Activated T-cell treated with anti-CD3 and anti-CD28 coated beads, Interleukin-2, amount 50 U/mL, for 4 hours (primary cell): ENCODE data around the gene GRIA3. TPM values are rescaled to one million over a fixed set of nuclear protein-coding genes. Genes with fewer than 3 reads are reported as not detected.
"Not testable (repeated sequence)": the region's sequence is repeated elsewhere in the genome, so short reads cannot be mapped to it uniquely, and the experiment has no call there.

Source experiments
- ATAC-seq, 2 donors: fragments of 200-7000 bp; cut with Tn5 transposase; one replicate each; pipeline ENCODE4 v1.10.0; 2021
- DNase-seq: peaks from one replicate; pipeline ENCODE4 v3.0.0-alpha.2; 2020
- H3K27me3 Mint-ChIP-seq: one replicate; pipeline ENCODE4 v1.8.0; 2021; ENCODE audit warnings: low read depth, mixed read lengths
- H3K36me3 Mint-ChIP-seq: one replicate; pipeline ENCODE4 v1.8.0; 2022; ENCODE audit warnings: mixed read lengths; ENCODE audit not compliant: insufficient read depth
- H3K4me1 Mint-ChIP-seq: one replicate; pipeline ENCODE4 v1.8.0; 2021; ENCODE audit warnings: low read depth, mixed read lengths
- H3K4me3 Mint-ChIP-seq: one replicate; pipeline ENCODE4 v1.8.0; 2021; ENCODE audit warnings: mild to moderate bottlenecking, moderate library complexity, mixed read lengths
- H3K9me3 Mint-ChIP-seq: one replicate; pipeline ENCODE4 v1.8.0; 2021; ENCODE audit warnings: mixed read lengths
- total RNA-seq, 3 donors: library from RNA; stranded (reverse); gene quantifications; one replicate each; pipeline ENCODE4 v1.2.1, GENCODE V29; 2021

Gene GRIA3
- total RNA-seq, 3 donors from 2014 or later = not detected

DNA sequence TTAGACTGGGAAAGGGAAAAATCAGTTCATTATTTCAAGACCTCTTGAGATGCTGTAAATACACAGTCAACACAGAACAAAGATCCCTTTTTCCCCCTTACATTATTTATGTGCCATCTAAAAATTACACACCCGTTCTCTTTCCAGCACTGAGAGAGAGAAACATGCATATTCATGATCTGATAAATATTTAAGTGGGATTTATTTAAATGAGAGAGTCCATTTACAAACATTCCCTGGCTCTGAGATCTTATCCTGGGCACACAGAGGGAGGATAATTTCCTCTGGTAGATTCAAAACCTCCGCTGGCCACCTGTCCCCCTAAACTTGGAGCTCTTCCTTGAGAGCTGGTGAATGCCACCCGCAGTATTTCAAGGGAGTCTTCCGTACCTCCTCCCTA, 88.6 kb downstream of the GRIA3 start:
- Mint-ChIP-seq H3K27me3 (no peaks in the 10 kb centered on the region), H3K9me3 (no peaks in the 10 kb centered on the region), H3K36me3 (no peaks in the 10 kb centered on the region), H3K4me1 (no peaks in the 10 kb centered on the region), H3K4me3 (no peak overlapping the region)
- DNase-seq = no peak
- ATAC-seq = no peak

DNA sequence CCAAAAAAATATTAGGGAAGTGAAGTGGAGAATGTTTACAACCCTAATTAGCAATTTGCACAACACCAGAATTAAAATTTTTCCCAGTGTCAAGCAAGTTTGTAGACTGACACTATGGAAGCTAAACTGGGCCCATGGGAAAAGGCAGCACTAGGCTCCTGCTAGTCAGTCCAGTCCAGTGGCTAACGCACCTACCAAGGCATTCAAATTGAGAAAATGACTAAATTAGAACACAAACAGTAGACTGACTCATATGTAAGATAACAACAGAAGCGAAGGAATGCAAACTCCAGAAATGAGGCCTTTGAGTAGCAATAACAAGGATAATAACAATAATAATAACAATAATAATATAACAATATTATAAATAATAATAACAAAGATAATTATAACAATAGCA, 90.7 kb downstream of the GRIA3 start:
- Mint-ChIP-seq H3K4me1 (no peaks in the 10 kb centered on the region), H3K4me3 (no peak overlapping the region), H3K36me3 (no peaks in the 10 kb centered on the region), H3K27me3 (no peaks in the 10 kb centered on the region), H3K9me3 (no peaks in the 10 kb centered on the region)
- ATAC-seq (no peak), DNase-seq (no peak)

DNA sequence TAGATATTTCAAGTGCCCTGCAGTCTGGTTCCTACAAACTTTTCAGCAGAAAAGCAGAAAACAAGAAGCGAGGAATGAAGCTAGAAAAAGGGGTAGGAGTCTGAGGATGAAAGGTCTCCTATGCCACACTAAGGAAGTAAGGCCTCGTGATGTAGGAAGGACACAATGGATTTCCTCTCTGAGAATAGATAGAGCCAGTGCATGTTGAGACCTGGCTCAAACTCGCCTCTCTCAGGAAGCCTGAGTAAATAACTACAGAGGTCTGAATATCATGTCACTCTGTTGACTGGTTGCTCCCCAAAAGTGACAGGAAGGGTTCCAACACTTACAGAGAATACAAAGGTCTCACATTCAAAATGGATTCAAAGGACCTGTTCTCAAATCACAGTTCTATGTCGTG, 93.3 kb downstream of the GRIA3 start:
- no peaks in the 10 kb centered on the region for H3K36me3 Mint-ChIP-seq
- no peak for DNase-seq
- no peak for ATAC-seq
- no peak overlapping the region for H3K4me3 Mint-ChIP-seq
- no peaks in the 10 kb centered on the region for H3K27me3 Mint-ChIP-seq
- no peaks in the 10 kb centered on the region for H3K4me1 Mint-ChIP-seq
- H3K9me3 Mint-ChIP-seq = no peaks in the 10 kb centered on the region

- no peaks in the 10 kb centered on the region for H3K27me3 Mint-ChIP-seq
Measured at GRCh38 chrX:123277821-123278220, 93.7 kb downstream of the GRIA3 start.

GRCh38 chrX:123282241-123282640, 98.2 kb downstream of the GRIA3 start:
- ATAC-seq (no peak), DNase-seq (no peak)
- Mint-ChIP-seq H3K9me3 (no peaks in the 10 kb centered on the region), H3K4me1 (no peaks in the 10 kb centered on the region), H3K27me3 (no peaks in the 10 kb centered on the region), H3K4me3 (no peak overlapping the region), H3K36me3 (no peaks in the 10 kb centered on the region)

More at GRCh38 chrX:123277821-123278220, 93.7 kb downstream of the GRIA3 start:
- no peak for ATAC-seq
- Mint-ChIP-seq H3K36me3 (no peaks in the 10 kb centered on the region), H3K4me1 (no peaks in the 10 kb centered on the region), H3K4me3 (no peak overlapping the region), H3K9me3 (no peaks in the 10 kb centered on the region)
- DNase-seq = no peak

DNA sequence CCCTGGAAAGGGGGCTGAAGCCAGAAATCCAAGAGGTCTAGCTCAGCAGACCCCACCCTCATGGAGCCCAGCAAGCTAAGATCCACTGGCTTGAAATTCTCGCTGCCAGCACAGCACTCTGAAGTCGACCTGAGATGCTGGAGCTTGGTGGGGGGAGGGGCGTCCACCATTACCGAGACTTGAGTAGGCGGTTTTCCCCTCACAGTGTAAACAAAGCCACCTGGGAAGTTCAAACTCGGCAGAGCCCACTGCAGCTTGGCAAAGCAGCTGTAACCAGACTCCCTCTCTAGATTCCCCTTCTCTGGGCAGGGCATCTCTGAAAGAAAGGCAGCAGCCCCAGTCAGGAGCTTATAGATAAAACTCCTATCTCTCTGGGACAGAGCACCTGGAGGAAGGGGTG, 99.3 kb downstream of the GRIA3 start:
- not testable (repeated sequence) for H3K36me3 Mint-ChIP-seq, H3K9me3 Mint-ChIP-seq, H3K4me3 Mint-ChIP-seq, H3K4me1 Mint-ChIP-seq, H3K27me3 Mint-ChIP-seq, ATAC-seq, DNase-seq

DNA sequence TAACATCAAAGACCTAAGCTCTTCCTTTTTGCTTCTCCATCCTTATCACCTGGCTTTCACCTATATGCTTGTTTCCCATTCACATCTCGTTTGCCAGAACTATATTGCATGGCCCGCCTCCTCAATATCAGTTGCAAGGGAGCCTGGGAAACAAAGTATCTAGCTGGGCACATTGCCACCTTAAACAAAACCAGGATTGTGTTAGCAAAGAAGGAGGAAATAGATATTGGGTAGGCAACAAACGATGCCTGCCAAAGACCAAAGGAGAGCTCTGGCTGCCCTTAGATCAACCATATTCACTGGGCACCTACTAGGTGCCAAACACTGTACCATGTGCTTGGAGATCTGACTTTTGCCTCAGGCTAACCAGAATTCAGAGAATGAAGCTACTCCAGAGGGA, 107.5 kb downstream of the GRIA3 start:
- Mint-ChIP-seq H3K27me3 (no peaks in the 10 kb centered on the region), H3K9me3 (no peaks in the 10 kb centered on the region), H3K4me3 (no peak overlapping the region), H3K4me1 (no peaks in the 10 kb centered on the region), H3K36me3 (no peaks in the 10 kb centered on the region)
- DNase-seq (no peak), ATAC-seq (no peak)

DNA sequence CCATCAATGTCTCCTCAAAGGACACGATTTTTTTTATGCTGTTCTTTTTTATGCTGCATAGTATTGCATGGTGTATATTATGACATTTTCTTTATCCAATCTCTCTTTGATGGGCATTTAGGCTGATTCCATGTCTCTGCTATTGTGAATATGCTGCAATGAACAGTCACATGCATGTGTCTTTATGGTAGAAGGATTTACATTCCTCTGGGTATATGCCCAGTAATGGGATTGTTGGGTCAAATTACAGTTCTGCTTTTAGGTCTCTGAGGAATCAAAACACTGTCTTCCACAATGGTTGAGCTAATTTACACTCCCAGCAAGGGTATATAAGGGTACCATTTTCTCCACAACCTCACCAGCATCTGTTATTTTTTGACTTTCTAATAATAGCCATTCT, 113.9 kb downstream of the GRIA3 start:
- H3K27me3 Mint-ChIP-seq = no peaks in the 10 kb centered on the region
- H3K4me1 Mint-ChIP-seq = no peaks in the 10 kb centered on the region
- H3K9me3 Mint-ChIP-seq = no peaks in the 10 kb centered on the region

GRCh38 chrX:123303429-123303828, 119.4 kb downstream of the GRIA3 start:
- H3K27me3 Mint-ChIP-seq = peaks cover 3% of the 10 kb centered on the region
- ATAC-seq (no peak), DNase-seq (no peak)
- no peaks in the 10 kb centered on the region for H3K4me1 Mint-ChIP-seq
- no peaks in the 10 kb centered on the region for H3K36me3 Mint-ChIP-seq
- H3K9me3 Mint-ChIP-seq = no peaks in the 10 kb centered on the region
- no peak overlapping the region for H3K4me3 Mint-ChIP-seq

More for the DNA sequence above, 113.9 kb downstream of the GRIA3 start:
- DNase-seq (no peak), ATAC-seq (no peak)
- no peaks in the 10 kb centered on the region for H3K36me3 Mint-ChIP-seq
- H3K4me3 Mint-ChIP-seq = no peak overlapping the region

- no peak for DNase-seq
- H3K27me3 Mint-ChIP-seq = peaks cover 3% of the 10 kb centered on the region
- ATAC-seq = no peak
- H3K4me1 Mint-ChIP-seq = no peaks in the 10 kb centered on the region
- H3K4me3 Mint-ChIP-seq = no peak overlapping the region
- H3K9me3 Mint-ChIP-seq = no peaks in the 10 kb centered on the region
- no peaks in the 10 kb centered on the region for H3K36me3 Mint-ChIP-seq
Measured at GRCh38 chrX:123308658-123309057, 124.6 kb downstream of the GRIA3 start.

DNA sequence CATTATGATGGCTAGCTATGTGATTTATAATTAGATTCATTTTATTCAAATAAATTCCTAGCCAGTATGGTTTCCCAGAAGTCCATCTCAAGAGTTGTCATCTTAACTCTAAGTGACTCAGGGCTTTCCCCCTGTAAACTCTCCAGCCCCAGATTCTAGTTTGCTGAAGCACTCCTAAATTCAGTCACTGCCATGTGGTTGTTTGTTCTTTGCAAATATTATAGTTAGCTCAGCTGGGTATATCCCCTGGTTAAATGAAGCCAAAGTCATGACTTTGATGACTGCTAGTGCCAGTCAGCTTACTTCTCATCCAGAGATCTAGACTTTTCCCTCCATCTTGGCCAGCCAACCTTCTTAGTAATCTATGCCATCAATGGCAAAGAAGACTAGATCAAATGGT, 126.0 kb downstream of the GRIA3 start:
- H3K4me1 Mint-ChIP-seq = no peaks in the 10 kb centered on the region
- no peak for DNase-seq
- ATAC-seq = no peak
- no peak overlapping the region for H3K4me3 Mint-ChIP-seq
- H3K9me3 Mint-ChIP-seq = no peaks in the 10 kb centered on the region
- H3K27me3 Mint-ChIP-seq = no peaks in the 10 kb centered on the region
- H3K36me3 Mint-ChIP-seq = no peaks in the 10 kb centered on the region

DNA sequence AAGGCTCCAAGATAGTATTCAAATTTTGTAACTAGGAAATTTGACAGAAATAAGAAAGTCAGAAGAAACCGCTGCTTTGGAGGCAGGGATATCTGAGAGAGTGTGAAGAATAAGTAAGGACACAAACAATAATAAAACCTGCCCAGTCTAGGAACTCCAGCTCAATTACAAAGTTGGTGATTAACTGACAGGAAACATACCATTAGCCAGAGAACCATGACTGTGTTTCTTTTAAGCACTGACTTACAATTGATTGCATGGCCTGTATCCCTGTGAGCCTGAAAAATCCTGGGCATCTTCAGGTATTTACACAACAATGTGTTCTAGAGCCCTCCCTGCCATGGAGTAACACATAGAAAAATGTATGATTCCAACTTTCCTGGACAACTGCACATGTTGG, 127.4 kb downstream of the GRIA3 start:
- Mint-ChIP-seq H3K4me3 (no peak overlapping the region), H3K27me3 (no peaks in the 10 kb centered on the region), H3K4me1 (no peaks in the 10 kb centered on the region), H3K9me3 (no peaks in the 10 kb centered on the region), H3K36me3 (no peaks in the 10 kb centered on the region)
- ATAC-seq (no peak), DNase-seq (no peak)

DNA sequence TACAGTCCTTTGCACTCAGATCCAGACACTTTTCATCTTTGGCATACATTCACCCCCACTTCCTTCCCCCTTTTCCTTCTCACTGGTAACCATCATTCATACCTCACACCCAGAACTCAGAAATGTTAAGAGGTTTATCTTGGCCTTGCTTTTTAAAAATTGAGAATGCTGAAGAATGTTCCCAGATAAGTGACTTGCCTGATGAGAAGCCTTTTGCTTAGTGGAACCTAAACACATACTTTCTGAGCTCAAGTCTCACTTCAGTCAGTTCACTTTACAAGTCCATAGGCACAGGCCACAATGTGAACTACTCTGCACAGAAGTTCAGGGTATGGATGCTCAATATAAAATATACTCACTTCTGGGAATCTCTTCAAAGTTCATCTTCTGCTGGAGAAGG, 129.4 kb downstream of the GRIA3 start:
- Mint-ChIP-seq H3K9me3 (no peaks in the 10 kb centered on the region), H3K4me3 (no peak overlapping the region), H3K36me3 (no peaks in the 10 kb centered on the region), H3K27me3 (no peaks in the 10 kb centered on the region), H3K4me1 (no peaks in the 10 kb centered on the region)
- ATAC-seq (no peak), DNase-seq (no peak)

- Mint-ChIP-seq H3K9me3 (no peaks in the 10 kb centered on the region), H3K27me3 (no peaks in the 10 kb centered on the region), H3K4me3 (no peak overlapping the region), H3K4me1 (no peaks in the 10 kb centered on the region), H3K36me3 (no peaks in the 10 kb centered on the region)
- ATAC-seq (no peak), DNase-seq (no peak)
Measured at GRCh38 chrX:123320622-123321021, 136.5 kb downstream of the GRIA3 start.

DNA sequence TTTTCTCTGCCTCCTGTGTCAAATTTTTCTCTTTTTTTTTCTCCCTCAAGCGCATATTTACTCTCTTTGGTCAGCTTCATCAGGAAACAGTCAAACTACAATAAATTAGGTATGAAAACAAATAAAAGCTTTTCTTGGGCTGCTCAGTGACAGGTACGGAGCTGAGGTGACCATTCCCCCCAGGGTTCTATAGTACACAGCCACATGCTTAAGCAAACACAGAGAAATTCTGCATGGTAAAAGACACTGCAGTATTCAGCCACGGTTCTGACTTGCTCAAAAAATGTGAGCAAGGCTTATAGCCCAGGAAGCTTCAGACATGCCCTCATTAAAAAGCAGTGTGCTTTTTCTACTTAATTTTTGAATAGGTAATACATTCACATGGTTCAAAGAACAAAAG, 138.5 kb downstream of the GRIA3 start:
- no peaks in the 10 kb centered on the region for H3K27me3 Mint-ChIP-seq
- H3K36me3 Mint-ChIP-seq = no peaks in the 10 kb centered on the region
- no peaks in the 10 kb centered on the region for H3K4me1 Mint-ChIP-seq
- DNase-seq (no peak), ATAC-seq (no peak)
- no peak overlapping the region for H3K4me3 Mint-ChIP-seq
- H3K9me3 Mint-ChIP-seq = no peaks in the 10 kb centered on the region

GRCh38 chrX:123324625-123325024, 140.5 kb downstream of the GRIA3 start:
- H3K4me1 Mint-ChIP-seq = no peaks in the 10 kb centered on the region
- no peaks in the 10 kb centered on the region for H3K9me3 Mint-ChIP-seq
- H3K27me3 Mint-ChIP-seq = no peaks in the 10 kb centered on the region
- ATAC-seq = no peak
- no peak overlapping the region for H3K4me3 Mint-ChIP-seq
- no peak for DNase-seq
- H3K36me3 Mint-ChIP-seq = no peaks in the 10 kb centered on the region
